ENCODE data around the gene C12orf42.

Gene C12orf42

DNA sequence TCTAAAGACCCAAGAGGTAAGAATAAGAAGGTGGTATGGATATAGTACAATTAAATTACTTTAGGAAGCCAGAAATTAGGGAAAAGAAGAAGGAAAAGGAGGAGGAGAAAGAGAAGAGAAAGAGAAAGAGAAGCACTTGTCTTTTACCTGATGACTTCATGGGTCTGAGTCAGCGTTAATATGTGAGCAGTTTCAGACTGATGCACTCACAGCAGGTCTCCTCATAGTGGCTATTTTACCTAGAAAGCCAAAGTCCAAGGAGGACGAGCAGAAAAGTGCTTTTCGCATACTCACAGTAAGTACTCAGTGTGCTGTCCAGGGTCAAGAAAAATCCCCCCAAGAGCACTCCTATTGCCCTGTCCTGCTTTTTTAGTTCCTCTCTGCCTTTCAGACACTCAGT, 222.1 kb downstream of the C12orf42 start:
- H3K4me3 ChIP-seq (ENCODE audit: low read depth, low read length): no peak overlapping the region
- CTCF ChIA-PET: no interaction called here
- POLR2A ChIA-PET: no interaction called here
- TF ChIP-seq CTCF (IDR thresholded peaks at IDR 0.05; ENCODE audit: insufficient read depth, low read length, missing control alignments): no peak
- no peak for DNase-seq (ENCODE audit: low read depth, low spot score)

GRCh38 chr12:103272949-103273348, 222.8 kb downstream of the C12orf42 start:
- no peak overlapping the region for H3K4me3 ChIP-seq (ENCODE audit: low read depth, low read length)
- ChIA-PET CTCF (no interaction called here), POLR2A (no interaction called here)
- no peak for TF ChIP-seq CTCF (IDR thresholded peaks at IDR 0.05; ENCODE audit: insufficient read depth, low read length, missing control alignments)
- no peak for DNase-seq (ENCODE audit: low read depth, low spot score)

- TF ChIP-seq CTCF (IDR thresholded peaks at IDR 0.05; ENCODE audit: insufficient read depth, low read length, missing control alignments): no peak
- DNase-seq (ENCODE audit: low read depth, low spot score): no peak
- ChIA-PET POLR2A (no interaction called here), CTCF (no interaction called here)
- H3K4me3 ChIP-seq (ENCODE audit: low read depth, low read length): no peak overlapping the region
Measured at GRCh38 chr12:103269946-103270345, 225.8 kb downstream of the C12orf42 start.

DNA sequence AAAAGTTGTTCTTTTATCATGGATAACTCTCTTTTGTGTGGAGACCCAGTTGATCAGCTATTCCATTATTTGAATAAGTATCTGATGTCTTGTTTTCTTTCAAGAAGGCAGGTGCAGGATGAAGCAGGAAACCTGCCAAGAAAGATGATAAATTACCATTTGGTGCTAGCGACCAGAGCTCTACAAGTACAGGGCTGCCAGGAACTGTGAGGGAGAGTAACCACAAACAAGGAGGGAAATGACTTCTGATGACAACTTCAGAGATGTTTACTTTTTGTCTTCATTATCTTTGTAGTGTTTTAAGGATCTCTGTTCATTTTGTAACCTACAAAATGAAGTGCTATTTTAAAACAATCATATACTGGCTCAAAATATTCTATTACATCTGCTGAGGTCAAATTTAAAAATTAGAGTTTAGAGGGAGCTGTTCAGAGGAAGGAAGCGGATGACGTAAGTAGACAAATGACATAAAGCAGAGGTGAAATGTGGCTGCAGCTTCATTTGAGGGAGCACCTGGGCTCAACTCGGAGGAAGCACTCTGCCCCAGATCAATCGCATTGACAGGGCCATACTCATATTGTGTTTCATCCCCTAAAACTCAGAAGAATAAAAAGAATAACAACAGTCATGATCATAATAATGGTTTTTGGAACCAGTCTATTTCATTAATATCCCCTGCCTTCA, 226.8 kb downstream of the C12orf42 start:
- DNase-seq (ENCODE audit: low read depth, low spot score): no peak
- ChIA-PET POLR2A (no interaction called here), CTCF (no interaction called here)
- no peak overlapping the region for H3K4me3 ChIP-seq (ENCODE audit: low read depth, low read length)
- no peak for TF ChIP-seq CTCF (IDR thresholded peaks at IDR 0.05; ENCODE audit: insufficient read depth, low read length, missing control alignments)

DNA sequence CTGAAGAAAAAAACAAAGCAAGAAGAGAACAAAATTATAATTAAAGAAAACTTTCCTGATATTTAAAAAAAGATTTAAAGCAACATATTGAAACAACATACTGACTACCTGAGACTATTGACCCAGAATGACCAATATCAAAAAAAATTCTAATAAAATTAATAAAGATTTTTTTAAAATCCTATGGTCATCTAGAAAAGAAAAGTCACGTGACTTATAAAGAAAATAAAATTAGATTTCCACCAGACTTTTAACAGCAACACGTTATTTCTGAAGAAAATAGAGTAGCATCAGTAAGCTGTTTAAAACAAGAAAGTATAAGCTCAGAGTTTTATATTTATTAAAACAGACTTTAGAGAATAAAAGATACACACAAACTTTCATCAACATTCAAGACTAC, 238.0 kb downstream of the C12orf42 start:
- no peak for DNase-seq (ENCODE audit: low read depth, low spot score)
- H3K4me3 ChIP-seq (ENCODE audit: low read depth, low read length): no peak overlapping the region
- CTCF ChIA-PET: no interaction called here
- TF ChIP-seq CTCF (IDR thresholded peaks at IDR 0.05; ENCODE audit: insufficient read depth, low read length, missing control alignments): no peak
- POLR2A ChIA-PET: no interaction called here

Data from AG04449 (cell line).